Ishikawa (cell line): ENCODE results near the gene HSPH1.
A peak's percentile ranks its signal among the peaks of the same experiment; 100 is the strongest.

Experiments
- CEBPB ChIP-seq: IDR thresholded peaks from 2 replicates; pipeline ENCODE4 v1.6.1; 2012
- CREB1 ChIP-seq: IDR thresholded peaks from 2 replicates; pipeline ENCODE4 v1.6.1; 2012; ENCODE audit warnings: low read depth
- EGR1 ChIP-seq: IDR thresholded peaks from 2 replicates; pipeline ENCODE4 v1.6.1; 2012
- EP300 ChIP-seq: IDR thresholded peaks from 2 replicates; pipeline ENCODE4 v1.6.1; 2012; ENCODE audit warnings: borderline replicate concordance
- FOXM1 ChIP-seq: IDR thresholded peaks from 2 replicates; pipeline ENCODE4 v1.6.1; 2012; ENCODE audit warnings: low read depth, borderline replicate concordance
- NFIC ChIP-seq: IDR thresholded peaks from 2 replicates; pipeline ENCODE4 v1.6.1; 2012
- RAD21 ChIP-seq: IDR thresholded peaks from 2 replicates; pipeline ENCODE4 v1.6.1; 2012; ENCODE audit warnings: low read depth
- TAF1 ChIP-seq: IDR thresholded peaks from 2 replicates; pipeline ENCODE4 v1.6.1; 2012; ENCODE audit warnings: low read depth, mild to moderate bottlenecking
- TCF12 ChIP-seq: IDR thresholded peaks from 2 replicates; pipeline ENCODE4 v1.6.1; 2012; ENCODE audit warnings: low read depth
- TEAD4 ChIP-seq: IDR thresholded peaks from 2 replicates; pipeline ENCODE4 v1.6.1; 2012
- YY1 ChIP-seq: IDR thresholded peaks from 2 replicates; pipeline ENCODE4 v1.6.1; 2012; ENCODE audit warnings: low read depth
- ZBTB7A ChIP-seq: IDR thresholded peaks from 2 replicates; pipeline ENCODE4 v1.6.1; 2012; ENCODE audit warnings: low read depth
- TF ChIP-seq, protein P1 (sequence below): IDR thresholded peaks from 2 replicates; pipeline ENCODE4 v1.6.1; 2012; ENCODE audit warnings: low read depth, mild to moderate bottlenecking
- TF ChIP-seq, protein P2 (sequence below): IDR thresholded peaks from 2 replicates; pipeline ENCODE4 v1.6.1; 2012
- TF ChIP-seq, protein P3 (sequence below): IDR thresholded peaks from 2 replicates; pipeline ENCODE4 v1.6.1; 2012

The HSPH1 gene

DNA sequence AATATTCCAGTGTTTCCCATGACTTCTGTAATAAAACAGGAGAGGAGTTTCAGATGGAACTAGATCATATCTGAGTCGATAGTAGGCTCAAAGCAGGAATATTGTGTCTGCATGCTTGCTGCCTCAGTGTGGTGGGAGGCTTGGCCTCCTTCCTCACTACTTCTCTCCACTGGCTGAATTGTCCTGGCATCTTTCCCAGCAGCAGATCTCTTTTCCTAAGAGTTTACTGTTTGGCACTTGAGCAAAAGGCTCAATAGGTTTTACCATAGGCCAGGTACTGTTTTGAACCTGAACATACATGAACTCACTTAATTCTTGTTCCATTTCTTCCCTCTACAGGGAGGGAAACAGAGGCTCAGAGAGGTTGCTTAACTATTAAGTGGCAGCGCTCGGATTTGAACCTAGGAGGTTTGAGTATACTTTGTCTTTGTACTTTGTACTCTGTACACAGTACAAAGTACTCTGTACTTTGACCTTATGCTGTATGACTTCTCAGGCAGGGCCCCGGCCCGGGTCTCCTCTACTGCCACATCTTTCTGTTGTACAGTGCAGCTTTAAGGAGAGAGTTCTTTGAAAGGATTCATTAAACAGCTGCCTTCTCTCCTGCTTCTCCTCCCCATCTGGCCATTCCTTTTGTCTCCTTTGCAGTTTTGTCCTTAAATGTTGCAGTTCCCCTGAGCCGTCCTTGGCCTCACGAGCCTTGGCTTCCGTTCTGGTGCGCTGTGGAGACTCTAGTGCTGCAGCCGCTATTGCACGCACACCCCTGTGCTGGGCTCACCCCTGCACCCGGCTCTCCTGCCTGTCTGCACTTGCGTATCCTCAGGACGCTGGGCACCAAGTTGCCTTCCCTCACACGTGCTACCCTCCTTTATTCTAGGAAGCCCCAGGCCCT, 46.2 kb upstream of the HSPH1 start:
- no peak for TF ChIP-seq EP300
- TF ChIP-seq TAF1: no peak
- no peak for TF ChIP-seq FOXM1
- TF ChIP-seq TEAD4: no peak
- TF ChIP-seq CEBPB: no peak
- TF ChIP-seq, protein P1, sequence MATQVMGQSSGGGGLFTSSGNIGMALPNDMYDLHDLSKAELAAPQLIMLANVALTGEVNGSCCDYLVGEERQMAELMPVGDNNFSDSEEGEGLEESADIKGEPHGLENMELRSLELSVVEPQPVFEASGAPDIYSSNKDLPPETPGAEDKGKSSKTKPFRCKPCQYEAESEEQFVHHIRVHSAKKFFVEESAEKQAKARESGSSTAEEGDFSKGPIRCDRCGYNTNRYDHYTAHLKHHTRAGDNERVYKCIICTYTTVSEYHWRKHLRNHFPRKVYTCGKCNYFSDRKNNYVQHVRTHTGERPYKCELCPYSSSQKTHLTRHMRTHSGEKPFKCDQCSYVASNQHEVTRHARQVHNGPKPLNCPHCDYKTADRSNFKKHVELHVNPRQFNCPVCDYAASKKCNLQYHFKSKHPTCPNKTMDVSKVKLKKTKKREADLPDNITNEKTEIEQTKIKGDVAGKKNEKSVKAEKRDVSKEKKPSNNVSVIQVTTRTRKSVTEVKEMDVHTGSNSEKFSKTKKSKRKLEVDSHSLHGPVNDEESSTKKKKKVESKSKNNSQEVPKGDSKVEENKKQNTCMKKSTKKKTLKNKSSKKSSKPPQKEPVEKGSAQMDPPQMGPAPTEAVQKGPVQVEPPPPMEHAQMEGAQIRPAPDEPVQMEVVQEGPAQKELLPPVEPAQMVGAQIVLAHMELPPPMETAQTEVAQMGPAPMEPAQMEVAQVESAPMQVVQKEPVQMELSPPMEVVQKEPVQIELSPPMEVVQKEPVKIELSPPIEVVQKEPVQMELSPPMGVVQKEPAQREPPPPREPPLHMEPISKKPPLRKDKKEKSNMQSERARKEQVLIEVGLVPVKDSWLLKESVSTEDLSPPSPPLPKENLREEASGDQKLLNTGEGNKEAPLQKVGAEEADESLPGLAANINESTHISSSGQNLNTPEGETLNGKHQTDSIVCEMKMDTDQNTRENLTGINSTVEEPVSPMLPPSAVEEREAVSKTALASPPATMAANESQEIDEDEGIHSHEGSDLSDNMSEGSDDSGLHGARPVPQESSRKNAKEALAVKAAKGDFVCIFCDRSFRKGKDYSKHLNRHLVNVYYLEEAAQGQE: no peak
- no peak for TF ChIP-seq NFIC
- no peak for TF ChIP-seq RAD21
- no peak for TF ChIP-seq CREB1
- no peak for TF ChIP-seq EGR1
- no peak for TF ChIP-seq ZBTB7A
- TF ChIP-seq, protein P2, sequence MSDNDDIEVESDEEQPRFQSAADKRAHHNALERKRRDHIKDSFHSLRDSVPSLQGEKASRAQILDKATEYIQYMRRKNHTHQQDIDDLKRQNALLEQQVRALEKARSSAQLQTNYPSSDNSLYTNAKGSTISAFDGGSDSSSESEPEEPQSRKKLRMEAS: no peak
- no peak for TF ChIP-seq YY1
- TF ChIP-seq, protein P3, sequence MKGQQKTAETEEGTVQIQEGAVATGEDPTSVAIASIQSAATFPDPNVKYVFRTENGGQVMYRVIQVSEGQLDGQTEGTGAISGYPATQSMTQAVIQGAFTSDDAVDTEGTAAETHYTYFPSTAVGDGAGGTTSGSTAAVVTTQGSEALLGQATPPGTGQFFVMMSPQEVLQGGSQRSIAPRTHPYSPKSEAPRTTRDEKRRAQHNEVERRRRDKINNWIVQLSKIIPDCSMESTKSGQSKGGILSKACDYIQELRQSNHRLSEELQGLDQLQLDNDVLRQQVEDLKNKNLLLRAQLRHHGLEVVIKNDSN: no peak
- TF ChIP-seq TCF12: no peak

DNA sequence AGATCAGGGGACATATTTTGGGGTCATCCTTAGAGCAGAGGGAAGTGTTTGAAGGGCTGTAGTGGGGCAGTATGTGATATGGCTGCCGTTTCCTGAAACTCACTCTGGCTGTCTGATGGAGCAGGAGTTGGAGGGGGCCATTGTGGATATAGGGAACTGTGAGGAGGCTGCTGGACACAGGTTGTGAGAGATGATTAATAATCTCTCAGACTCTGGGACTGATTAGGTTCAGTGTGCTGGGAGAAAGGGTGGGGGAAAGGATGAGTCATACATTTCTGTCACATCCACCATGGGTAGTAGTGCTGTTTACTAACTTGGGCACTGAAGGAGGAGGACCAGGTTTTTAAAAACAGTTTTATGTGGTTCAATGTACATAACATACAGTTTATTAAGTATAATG, 42.9 kb upstream of the HSPH1 start:
- TF ChIP-seq EP300 (no peak), TEAD4 (no peak), EGR1 (no peak), YY1 (no peak), ZBTB7A (no peak)

DNA sequence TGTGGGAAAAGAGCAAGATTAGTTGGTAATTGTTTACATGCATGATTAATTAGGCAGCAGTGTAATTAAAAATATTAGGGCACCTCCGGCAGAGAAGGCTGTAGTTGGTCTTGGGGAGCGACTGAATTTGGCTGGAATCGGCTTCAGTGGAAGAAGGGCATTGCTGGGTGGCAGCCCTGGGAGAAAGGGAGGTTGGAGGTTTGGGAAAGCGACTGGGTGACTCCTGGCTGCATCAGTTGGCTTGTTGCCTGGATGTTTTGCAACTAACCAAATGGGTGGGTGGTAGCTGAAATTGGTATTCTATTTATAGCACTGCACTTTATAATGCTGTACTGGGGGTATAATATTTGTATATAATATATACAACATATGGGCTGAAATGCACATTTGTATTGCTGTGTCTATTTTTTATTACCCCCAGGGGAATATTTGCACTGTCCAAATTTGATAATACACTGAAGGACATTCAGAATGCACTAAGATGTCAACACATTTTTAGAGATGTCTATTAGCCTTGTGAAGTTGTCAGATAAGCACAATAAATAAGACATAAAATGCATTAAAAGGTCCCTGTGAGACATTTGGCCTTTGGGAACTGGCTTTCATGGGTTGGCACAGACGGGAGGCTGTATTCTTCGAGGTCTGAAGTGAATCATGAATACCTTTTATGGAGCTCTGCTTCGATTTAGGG, 39.8 kb upstream of the HSPH1 start:
- 0 out of 2 replicates have a peak, but pooled peaks have one; percentile 23 for TF ChIP-seq EGR1
- TF ChIP-seq, protein P2: no peak

DNA sequence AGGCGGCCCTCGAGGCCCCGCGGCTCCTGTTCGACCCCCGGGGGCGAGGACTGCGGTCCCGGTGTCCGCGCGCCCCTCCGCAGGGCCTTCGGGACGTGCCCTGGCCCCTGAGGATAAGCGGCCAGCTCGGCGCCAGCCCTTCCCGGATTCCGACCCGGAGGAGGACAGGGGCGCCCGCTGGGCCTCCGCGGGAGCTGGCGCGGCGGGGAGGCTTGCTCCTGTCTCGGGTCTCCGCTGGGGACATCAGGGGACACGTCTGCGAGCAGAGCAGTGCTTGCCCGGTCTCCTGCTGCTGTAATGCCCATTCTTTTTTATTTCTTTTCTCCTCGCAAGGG, 38.9 kb upstream of the HSPH1 start:
- TF ChIP-seq RAD21 (no peak), FOXM1 (no peak), TCF12 (no peak), NFIC (no peak), EP300 (no peak), CEBPB (no peak), ZBTB7A (peak; percentile 74; the same call in 1 of the 2 replicates)

DNA sequence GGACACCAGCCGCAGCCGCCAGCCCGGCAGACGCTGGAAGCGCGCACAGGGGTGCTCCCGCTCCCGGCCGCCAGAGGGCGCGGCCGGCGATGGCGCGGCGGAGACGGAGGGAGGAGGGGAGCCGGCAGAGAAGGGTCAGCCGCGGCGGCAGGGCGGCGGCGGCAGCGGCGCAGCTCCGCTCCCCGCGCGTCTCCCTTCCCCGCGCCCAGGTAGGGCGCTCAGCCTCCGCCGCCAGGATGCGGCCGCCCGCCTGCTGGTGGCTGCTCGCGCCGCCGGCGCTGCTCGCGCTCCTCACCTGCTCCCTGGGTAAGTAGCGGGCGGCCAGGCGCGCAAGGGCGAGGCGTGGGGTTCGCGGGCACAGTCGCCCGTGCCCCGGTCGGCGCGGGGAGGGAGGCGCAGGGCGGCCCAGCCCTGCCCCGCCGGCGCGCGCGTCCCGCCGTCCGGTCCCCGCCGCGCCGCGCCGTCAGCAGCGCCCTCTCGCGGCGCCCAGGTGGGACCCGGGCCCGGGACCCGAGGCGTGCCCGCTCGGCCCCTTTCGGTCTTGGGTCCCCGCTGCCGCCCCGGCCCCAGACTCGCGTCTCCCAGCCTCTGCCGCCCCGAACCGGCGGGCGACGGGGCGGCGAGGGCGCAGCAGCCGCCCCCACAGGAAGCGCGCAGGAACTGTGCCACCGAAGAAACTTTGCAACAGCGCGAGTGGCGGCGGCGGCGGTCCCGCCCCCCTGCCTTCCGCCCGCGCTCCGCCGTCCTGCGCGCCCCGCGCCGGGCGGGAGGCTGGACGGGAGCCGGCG, 38.3 kb upstream of the HSPH1 start, which contains the start of gene B3GLCT:
TSS of gene B3GLCT (plus strand) at position 127 of the 788 bp plus-strand sequence. CDS start at position 237, 110 bp downstream.
- peak; percentile 44; the same call in 1 of the 2 replicates for TF ChIP-seq RAD21
- TF ChIP-seq YY1: no peak; the same call in 1 of the 2 replicates
- peak; percentile 62; the same call in 1 of the 2 replicates for TF ChIP-seq TAF1
- no peak for TF ChIP-seq FOXM1
- no peak for TF ChIP-seq NFIC
- no peak for TF ChIP-seq TCF12
- no peak for TF ChIP-seq CREB1
- TF ChIP-seq TEAD4: no peak
- 0 out of 2 replicates have a peak, but pooled peaks have one; percentile 2 for TF ChIP-seq ZBTB7A
- TF ChIP-seq, protein P2: peak; percentile 38; the same call in 1 of the 2 replicates
- TF ChIP-seq CEBPB: no peak
- no peak for TF ChIP-seq EP300
- TF ChIP-seq, protein P3: no peak
- TF ChIP-seq EGR1: no peak; the same call in 1 of the 2 replicates
- TF ChIP-seq, protein P1: no peak
